Measurements from ENCODE around the gene HECTD4. TPM values are rescaled to one million over a fixed set of nuclear protein-coding genes. Genes with fewer than 3 reads are reported as not detected.

Gene HECTD4
- total RNA-seq, 1 experiment from 2014 or later, result 30.0 TPM

- no peak overlapping the region for H2BK20ac ChIP-seq (ENCODE audit: low read depth, low read length, poor library complexity, severe bottlenecking)
- no peaks in the 10 kb centered on the region for H3K79me1 ChIP-seq (ENCODE audit: insufficient read depth, low read depth, low read length, poor library complexity, severe bottlenecking)
- no peak overlapping the region for H3K4ac ChIP-seq (ENCODE audit: low read depth, low read length)
- no peak overlapping the region for H4K91ac ChIP-seq (ENCODE audit: insufficient read length, low read depth, low read length)
- H2BK120ac ChIP-seq (ENCODE audit: low read depth, low read length, poor library complexity, severe bottlenecking), result no peak overlapping the region
- no peaks in the 10 kb centered on the region for H3K27me3 Mint-ChIP-seq (ENCODE audit: low read depth)
- no peak for DNase-seq
- no peak overlapping the region for H3K23ac ChIP-seq (ENCODE audit: insufficient read length, low read depth, low read length)
- H3K36me3 Mint-ChIP-seq (ENCODE audit: insufficient read depth in 1 of 3, low read depth in 3 of 3), result peaks cover 11 to 52% (median 33%) of the 10 kb centered on the region in 3 experiments; a peak in 6 of 7 replicates
- no peak overlapping the region for H3K14ac ChIP-seq (ENCODE audit: insufficient read depth, low read length)
- H3K27me3 ChIP-seq (ENCODE audit: insufficient read depth, low read length), result no peaks in the 10 kb centered on the region
- H3K4me1 ChIP-seq (ENCODE audit: insufficient read depth, low read length), result no peaks in the 10 kb centered on the region
- H3K27ac Mint-ChIP-seq, result no peak overlapping the region
- no peak overlapping the region for H3K56ac ChIP-seq (ENCODE audit: insufficient read length, low read depth, low read length)
- H3K18ac ChIP-seq (ENCODE audit: insufficient read length, low read depth, low read length), result no peak overlapping the region
- no peak overlapping the region for H2AK5ac ChIP-seq (ENCODE audit: insufficient read length, low read length)
- H3K4me1 Mint-ChIP-seq, result peaks cover 0 to 6% of the 10 kb centered on the region in 2 experiments; a peak in 2 of 4 replicates
- H3K4me3 Mint-ChIP-seq, result no peak overlapping the region
- no peaks in the 10 kb centered on the region for H3K9me3 Mint-ChIP-seq
- no peak overlapping the region for H2BK5ac ChIP-seq (ENCODE audit: insufficient read length, low read length)
- H3K23me2 ChIP-seq (ENCODE audit: insufficient read length, low read depth, low read length, poor library complexity, severe bottlenecking), result no peaks in the 10 kb centered on the region
- no peak overlapping the region for H3K4me2 ChIP-seq (ENCODE audit: insufficient read depth, insufficient read length, low read length)
- no peaks in the 10 kb centered on the region for H3K9me3 ChIP-seq (ENCODE audit: control insufficient read depth, low read depth, low read length)
- H2BK12ac ChIP-seq (ENCODE audit: insufficient read length, low read depth, low read length), result no peak overlapping the region
- no peak overlapping the region for H3K9ac ChIP-seq (ENCODE audit: extremely low read depth, insufficient read length, low read length)
- H3T11ph ChIP-seq (ENCODE audit: low read length), result no peak overlapping the region
- no peak overlapping the region for H4K5ac ChIP-seq (ENCODE audit: insufficient read length, low read depth, low read length)
- no peak overlapping the region for H3K27ac ChIP-seq (ENCODE audit: insufficient read length, low read depth, low read length)
- peaks cover 2% of the 10 kb centered on the region for H4K20me1 ChIP-seq (ENCODE audit: control insufficient read depth, insufficient read depth, insufficient read length)
- no CpG with 5 or more reads among the region's 13 CpGs for WGBS (ENCODE audit: extremely low coverage, insufficient read length, low lambda C conversion rate)
- H2BK15ac ChIP-seq (ENCODE audit: low read depth, low read length), result no peak overlapping the region
- no peak for TF ChIP-seq CTCF (conservative IDR thresholded peaks at IDR 0.05)
- H4K8ac ChIP-seq (replicated peaks; ENCODE audit: insufficient read length, low read depth, low read length), result no peak overlapping the region
- no peaks in the 10 kb centered on the region for H3K79me2 ChIP-seq (ENCODE audit: insufficient read depth, low read length)
- no peak overlapping the region for H2AFZ ChIP-seq (ENCODE audit: low read length)
Observed at GRCh38 chr12:112192475-112192874, 189.8 kb downstream of the HECTD4 start.

Data from H9 (cell line).